T-helper 22 cell (primary cell): ENCODE results near the gene CUL9.
A peak's percentile ranks its signal among the peaks of the same experiment; 100 is the strongest.

ENCODE experiments used
- DNase-seq: peaks from one replicate; pipeline ENCODE4 v3.0.0-alpha.2; 2020; ENCODE audit warnings: low read depth

CUL9 gene

GRCh38 chr6:43200541-43200940 is 18.5 kb downstream of the CUL9 start:
- no peak for DNase-seq

DNA sequence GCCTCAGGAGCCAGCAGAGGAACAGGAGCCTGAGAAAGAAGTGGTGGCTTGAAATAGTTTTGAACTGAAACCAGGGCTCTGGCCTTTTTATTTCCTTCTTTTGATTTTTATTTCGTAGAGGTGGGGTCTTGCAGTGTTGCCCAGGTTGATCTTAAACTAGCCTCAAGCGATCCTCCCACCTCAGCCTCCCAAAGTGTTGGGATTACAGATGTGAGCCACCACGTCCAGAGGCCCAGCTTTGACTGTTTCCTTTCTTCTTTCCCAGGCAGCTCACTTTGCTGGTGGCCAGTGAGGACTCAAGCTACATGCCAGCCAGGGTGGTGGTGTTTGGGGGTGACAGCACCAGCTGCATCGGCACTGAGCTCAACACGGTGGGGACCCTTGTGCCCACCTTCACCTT is 20.5 kb downstream of the CUL9 start:
- DNase-seq, result no peak

DNA sequence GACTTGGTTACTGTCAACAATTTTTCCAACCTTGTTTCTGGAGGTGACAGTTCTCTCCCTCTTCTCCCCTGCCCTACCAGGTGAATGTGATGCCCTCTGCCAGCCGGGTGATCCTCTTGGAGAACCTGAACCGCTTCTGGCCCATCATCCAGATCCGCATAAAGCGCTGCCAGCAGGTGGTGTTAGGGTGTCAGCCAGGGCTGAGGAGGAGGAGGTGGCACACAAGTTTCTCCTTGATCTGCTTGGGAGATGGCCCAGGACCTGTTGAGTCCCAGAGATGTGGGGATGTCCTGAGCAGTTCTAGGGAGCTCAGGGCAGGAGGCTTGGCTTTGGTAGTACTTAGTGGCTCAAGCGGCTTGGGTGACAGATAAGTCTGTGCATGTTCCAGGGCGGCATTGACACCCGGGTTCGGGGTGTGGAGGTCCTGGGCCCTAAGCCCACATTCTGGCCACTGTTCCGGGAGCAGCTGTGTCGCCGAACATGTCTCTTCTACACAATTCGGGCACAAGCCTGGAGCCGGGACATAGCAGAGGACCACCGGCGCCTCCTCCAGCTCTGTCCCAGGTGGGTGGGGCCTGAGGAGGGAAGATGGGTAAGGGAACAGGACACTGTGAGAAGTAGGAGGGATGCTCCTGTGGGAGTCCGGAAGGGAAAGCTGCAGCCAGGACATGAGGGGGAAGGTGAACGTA is 21.2 kb downstream of the CUL9 start:
- DNase-seq, result no peak

GRCh38 chr6:43203718-43204095 is 21.7 kb downstream of the CUL9 start:
- DNase-seq, result no peak

DNA sequence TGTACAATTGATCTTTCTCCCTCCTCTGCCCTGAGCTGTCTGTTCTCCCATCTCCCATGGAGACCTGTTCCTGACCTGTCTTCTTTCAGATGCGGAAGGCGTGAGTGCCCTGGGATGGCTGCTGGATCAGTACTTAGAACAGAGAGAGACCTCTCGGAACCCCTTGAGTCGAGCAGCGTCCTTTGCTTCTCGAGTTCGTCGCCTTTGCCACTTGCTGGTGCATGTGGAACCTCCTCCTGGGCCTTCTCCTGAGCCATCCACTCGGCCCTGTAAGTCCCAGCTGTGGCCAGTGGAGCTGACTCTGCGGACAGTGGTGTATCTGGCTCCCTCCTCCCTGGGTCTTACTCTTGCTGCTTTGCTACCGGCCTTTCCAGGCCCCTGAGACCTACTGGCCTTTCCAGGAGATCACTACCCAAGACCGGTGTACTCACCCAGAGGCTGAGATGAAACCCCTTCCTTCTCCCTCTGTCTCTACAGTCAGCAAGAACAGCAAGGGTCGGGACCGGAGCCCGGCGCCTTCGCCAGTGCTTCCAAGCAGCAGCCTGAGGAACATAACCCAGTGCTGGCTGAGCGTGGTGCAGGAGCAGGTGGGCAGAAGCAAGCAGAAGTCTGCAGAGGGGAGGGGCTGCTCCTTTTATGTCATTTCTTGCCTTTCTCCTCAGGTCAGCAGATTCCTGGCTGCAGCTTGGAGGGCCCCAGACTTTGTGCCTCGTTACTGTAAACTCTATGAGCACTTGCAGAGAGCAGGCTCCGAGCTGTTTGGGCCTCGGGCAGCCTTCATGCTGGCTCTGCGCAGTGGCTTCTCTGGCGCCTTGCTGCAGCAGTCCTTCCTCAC is 22.5 kb downstream of the CUL9 start:
- DNase-seq, result no peak

DNA sequence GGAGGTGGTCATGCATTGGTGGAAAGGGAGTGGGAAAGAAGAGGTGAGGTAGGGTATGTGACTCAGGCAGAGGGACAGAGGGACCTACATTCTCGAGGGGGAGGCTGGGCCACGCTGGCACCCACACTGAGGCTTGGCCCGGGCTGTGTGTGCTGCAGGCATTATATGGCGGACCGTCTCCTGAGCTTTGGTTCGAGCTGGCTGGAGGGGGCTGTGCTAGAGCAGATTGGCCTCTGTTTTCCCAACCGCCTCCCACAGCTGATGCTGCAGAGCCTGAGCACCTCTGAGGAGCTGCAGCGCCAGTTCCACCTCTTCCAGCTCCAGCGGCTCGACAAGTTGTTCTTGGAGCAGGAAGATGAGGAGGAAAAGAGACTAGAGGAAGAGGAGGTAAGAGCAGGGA is 23.9 kb downstream of the CUL9 start:
- DNase-seq, result no peak

DNA sequence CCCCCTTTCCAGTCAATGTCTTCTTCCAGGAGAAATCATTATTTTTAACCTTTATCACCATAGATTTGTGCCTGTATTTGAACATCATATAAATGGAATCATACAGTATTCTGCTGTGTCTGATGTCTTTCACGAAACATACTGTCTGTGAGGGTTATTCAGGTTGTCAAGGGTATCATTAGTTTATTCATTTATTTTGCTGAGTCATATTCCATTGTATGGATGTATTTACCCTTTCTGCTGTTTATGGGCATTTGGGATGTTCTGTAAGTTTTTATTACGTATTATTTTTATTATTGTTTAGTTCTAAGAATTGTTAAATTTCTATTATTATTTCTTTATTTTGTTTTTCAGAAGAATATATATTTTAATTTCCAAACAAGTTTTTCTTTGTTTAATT is 25.3 kb downstream of the CUL9 start:
- no peak for DNase-seq

GRCh38 chr6:43211955-43212354 is 30.0 kb downstream of the CUL9 start:
- no peak for DNase-seq

GRCh38 chr6:43213431-43213830 is 31.4 kb downstream of the CUL9 start:
- no peak for DNase-seq

- DNase-seq, result no peak
Observed at GRCh38 chr6:43215066-43215465, 33.1 kb downstream of the CUL9 start.

DNA sequence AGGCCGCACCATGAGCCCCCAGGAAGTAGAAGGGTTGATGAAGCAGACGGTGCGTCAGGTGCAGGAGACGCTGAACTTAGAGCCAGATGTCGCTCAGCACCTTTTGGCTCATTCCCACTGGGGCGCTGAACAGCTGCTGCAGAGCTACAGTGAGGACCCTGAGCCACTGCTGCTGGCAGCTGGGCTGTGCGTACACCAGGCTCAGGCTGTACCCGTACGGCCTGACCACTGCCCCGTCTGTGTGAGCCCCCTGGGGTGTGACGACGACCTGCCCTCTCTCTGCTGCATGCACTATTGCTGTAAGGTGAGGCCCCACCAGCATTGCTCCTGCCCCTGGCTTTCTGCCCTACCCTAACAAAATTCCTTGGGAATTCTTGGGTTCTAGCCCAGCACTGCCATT is 34.2 kb downstream of the CUL9 start:
- no peak for DNase-seq

- no peak for DNase-seq
Observed at GRCh38 chr6:43217351-43217750, 35.4 kb downstream of the CUL9 start.

DNA sequence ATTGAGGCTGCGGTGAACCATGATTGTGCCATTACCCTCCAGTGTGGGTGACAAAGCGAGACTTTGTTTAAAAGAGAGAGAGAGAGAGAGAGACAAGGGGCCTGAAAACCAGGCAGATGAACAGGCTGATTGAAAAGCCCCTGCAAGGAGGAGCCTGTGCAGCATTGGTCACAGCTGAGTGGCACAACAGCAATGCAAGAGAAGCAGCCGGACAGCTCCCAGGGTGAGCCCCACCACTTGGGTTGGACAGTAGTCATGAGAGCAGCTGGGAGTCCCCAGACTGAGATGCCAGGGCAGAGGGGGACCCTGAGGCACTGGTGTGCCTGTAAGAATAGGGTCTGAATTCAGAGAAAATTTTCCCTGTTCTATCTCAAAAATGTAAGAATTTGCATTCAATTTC is 37.1 kb downstream of the CUL9 start:
- DNase-seq, result no peak

- no peak for DNase-seq
Observed at GRCh38 chr6:43219814-43220213, 37.8 kb downstream of the CUL9 start.

DNA sequence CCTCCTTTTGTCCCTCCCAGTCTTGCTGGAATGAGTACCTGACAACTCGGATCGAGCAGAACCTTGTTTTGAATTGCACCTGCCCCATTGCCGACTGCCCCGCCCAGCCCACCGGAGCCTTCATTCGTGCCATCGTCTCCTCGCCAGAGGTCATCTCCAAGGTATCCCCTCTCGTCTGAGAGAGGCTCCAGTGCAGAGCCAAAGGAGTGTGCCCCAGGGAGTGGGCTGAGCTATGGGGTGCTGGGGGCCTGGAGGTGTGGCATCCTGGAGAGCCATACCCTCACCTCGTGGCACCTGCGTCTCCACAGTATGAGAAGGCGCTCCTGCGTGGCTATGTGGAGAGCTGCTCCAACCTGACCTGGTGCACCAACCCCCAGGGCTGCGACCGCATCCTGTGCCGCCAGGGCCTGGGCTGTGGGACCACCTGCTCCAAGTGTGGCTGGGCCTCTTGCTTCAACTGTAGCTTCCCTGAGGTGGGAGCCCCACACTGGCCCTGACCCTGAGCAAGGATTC is 38.5 kb downstream of the CUL9 start:
- DNase-seq, result no peak

GRCh38 chr6:43221046-43221972 is 39.3 kb downstream of the CUL9 start:
- no peak for DNase-seq

- DNase-seq, result no peak
Observed at GRCh38 chr6:43222418-43223059, 40.5 kb downstream of the CUL9 start.

DNA sequence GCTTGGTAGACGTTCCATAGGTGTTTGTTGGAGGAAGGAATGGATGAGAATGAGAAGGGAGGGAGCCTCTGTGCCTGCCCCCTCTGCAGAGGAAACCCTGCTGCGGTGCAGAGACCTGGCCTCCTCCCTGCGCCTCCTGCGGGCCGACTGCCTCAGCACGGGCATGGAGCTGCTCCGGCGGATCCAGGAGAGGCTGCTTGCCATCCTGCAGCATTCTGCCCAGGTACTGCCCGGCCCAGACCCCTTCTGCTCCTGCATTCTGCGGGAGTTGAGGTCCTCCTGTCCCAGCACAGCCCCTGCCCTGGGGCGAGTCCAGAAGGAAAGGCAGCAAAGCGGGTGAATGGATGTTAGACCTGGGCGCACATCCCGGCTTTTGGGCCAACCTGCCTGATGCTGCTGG is 41.2 kb downstream of the CUL9 start:
- DNase-seq, result no peak

- DNase-seq, result no peak
Observed at GRCh38 chr6:43226192-43226851, 44.3 kb downstream of the CUL9 start.

GRCh38 chr6:43228951-43229802 is 47.2 kb downstream of the CUL9 start, which contains the start of gene DNPH1:
Gene DNPH1 (minus strand): TSS chr6:43229481. CDS start chr6:43229456, 25 bp downstream.
- peak; percentile 56 for DNase-seq
